Gastroesophageal sphincter (tissue), 3 donors: ENCODE results near the gene PAPOLB.
A peak's percentile ranks its signal among the peaks of the same experiment; 100 is the strongest.

ENCODE experiments used
- POLR2AphosphoS5 ChIP-seq: sonication (generic); formaldehyde crosslinking; IDR thresholded peaks from one replicate; pipeline ENCODE4 v1.6.1; 2017; ENCODE audit warnings: antibody characterized with exemption
- TF ChIP-seq, protein P1 (sequence below), 4 experiments: fragments of 200-600 bp in 2 of 4; fragments of 450-650 bp in 2 of 4; sonication (generic) in 1 of 4; IDR thresholded peaks; one replicate each; pipeline ENCODE4 v1.5.1; 2017 to 2019; ENCODE audit warnings: antibody characterized with exemption in 4 of 4, mild to moderate bottlenecking in 2 of 4, moderate library complexity in 2 of 4

DNA sequence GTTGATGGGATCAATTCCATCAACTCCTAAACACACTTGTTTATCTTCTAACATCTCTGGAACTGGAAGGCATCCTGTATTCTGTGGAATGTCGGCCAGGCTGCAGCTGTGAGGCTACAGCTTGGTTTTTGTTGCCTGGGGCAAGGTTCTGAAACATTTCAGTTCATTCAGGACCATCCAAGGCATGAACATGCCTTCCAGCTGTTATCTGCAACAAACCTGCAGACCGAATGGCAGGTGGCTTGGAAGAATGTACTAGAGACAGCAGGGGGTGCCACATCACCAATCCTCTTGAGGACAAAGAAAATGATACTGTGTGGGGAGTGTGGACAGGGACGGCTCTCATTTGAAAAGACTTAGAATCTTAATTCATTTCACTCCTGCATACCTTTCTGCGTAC is 12.4 kb downstream of the PAPOLB start:
- no peak for TF ChIP-seq POLR2AphosphoS5
- TF ChIP-seq, protein P1, sequence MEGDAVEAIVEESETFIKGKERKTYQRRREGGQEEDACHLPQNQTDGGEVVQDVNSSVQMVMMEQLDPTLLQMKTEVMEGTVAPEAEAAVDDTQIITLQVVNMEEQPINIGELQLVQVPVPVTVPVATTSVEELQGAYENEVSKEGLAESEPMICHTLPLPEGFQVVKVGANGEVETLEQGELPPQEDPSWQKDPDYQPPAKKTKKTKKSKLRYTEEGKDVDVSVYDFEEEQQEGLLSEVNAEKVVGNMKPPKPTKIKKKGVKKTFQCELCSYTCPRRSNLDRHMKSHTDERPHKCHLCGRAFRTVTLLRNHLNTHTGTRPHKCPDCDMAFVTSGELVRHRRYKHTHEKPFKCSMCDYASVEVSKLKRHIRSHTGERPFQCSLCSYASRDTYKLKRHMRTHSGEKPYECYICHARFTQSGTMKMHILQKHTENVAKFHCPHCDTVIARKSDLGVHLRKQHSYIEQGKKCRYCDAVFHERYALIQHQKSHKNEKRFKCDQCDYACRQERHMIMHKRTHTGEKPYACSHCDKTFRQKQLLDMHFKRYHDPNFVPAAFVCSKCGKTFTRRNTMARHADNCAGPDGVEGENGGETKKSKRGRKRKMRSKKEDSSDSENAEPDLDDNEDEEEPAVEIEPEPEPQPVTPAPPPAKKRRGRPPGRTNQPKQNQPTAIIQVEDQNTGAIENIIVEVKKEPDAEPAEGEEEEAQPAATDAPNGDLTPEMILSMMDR (IDR thresholded peaks at IDR 0.05): peak in 2 of 4 experiments; percentile 36 to 45
